K562 (cell line): Measurements from ENCODE around the gene PTPN14.

Source experiments
- AFF4 ChIP-seq: sonication (generic); formaldehyde crosslinking; IDR thresholded peaks from 2 replicates; pipeline ENCODE4 v1.8.0; 2023; ENCODE audit warnings: mild to moderate bottlenecking, missing genetic modification reagents
- FOXP1 ChIP-seq: sonication (generic); formaldehyde crosslinking; IDR thresholded peaks from 2 replicates; pipeline ENCODE4 v1.8.0; 2022; ENCODE audit warnings: mild to moderate bottlenecking, missing genetic modification reagents
- NONO ChIP-seq, 2 experiments: fragments of 200-400 bp in 1 of 2; fragments of 450-650 bp in 1 of 2; formaldehyde crosslinking in 1 of 2; IDR thresholded peaks; 2 replicates each; pipeline ENCODE4 v1.6.1; 2017; ENCODE audit warnings: low read depth in 2 of 2, mild to moderate bottlenecking in 2 of 2, moderate library complexity in 2 of 2, low read length in 1 of 2
- SPI1 ChIP-seq: IDR thresholded peaks from 2 replicates; pipeline ENCODE4 v1.6.1; 2011; ENCODE audit warnings: low read depth, low read length, control low read depth, borderline replicate concordance
- STAT5A ChIP-seq: IDR thresholded peaks from 2 replicates; pipeline ENCODE4 v1.6.1; 2012; ENCODE audit warnings: low read length, inconsistent platforms, borderline replicate concordance
- XRCC5 ChIP-seq: fragments of 200-400 bp; formaldehyde crosslinking; IDR thresholded peaks from 2 replicates; pipeline ENCODE4 v1.6.1; 2017; ENCODE audit warnings: low read depth, mild to moderate bottlenecking, low read length
- YY1 ChIP-seq, 3 experiments: IDR thresholded peaks; 2 replicates each; pipeline ENCODE4 v1.6.1; 2011; ENCODE audit warnings: low read length in 2 of 3, mild to moderate bottlenecking in 2 of 3, moderate library complexity in 2 of 3, borderline replicate concordance in 1 of 3, control low read depth in 1 of 3, low read depth in 1 of 3; ENCODE audit not compliant: insufficient read depth in 3 of 3, insufficient replicate concordance in 2 of 3, control insufficient read depth in 1 of 3, insufficient read length in 1 of 3; ENCODE audit errors: extremely low read depth in 1 of 3
- ZNF197 ChIP-seq: fragments of 200-800 bp; sonication (Bioruptor generic); IDR thresholded peaks from 2 replicates; pipeline ENCODE4 v1.6.1; 2016; ENCODE audit warnings: low read depth, missing genetic modification characterization, missing compliant biosample characterization
- TF ChIP-seq, protein P1 (sequence below), 3 experiments: IDR thresholded peaks in 2 of 3; conservative IDR thresholded peaks in 1 of 3; 2 replicates each; pipeline ENCODE4 v1.5.1; 2011 to 2012; ENCODE audit warnings: low read length in 3 of 3, mild to moderate bottlenecking in 3 of 3, control low read depth in 2 of 3, improper control_type of control experiment in 1 of 3, inconsistent platforms in 1 of 3, low read depth in 1 of 3, mixed read lengths in 1 of 3, moderate library complexity in 1 of 3; ENCODE audit not compliant: insufficient read depth in 2 of 3
- TF ChIP-seq, protein P2 (sequence below), 2 experiments: fragments of 450-650 bp in 1 of 2; sonication (generic) in 1 of 2; formaldehyde crosslinking in 1 of 2; IDR thresholded peaks in 1 of 2; conservative IDR thresholded peaks in 1 of 2; 2 replicates each; pipeline versions ENCODE4 v1.6.1 to v1.8.1; 2016 to 2023; ENCODE audit warnings: mild to moderate bottlenecking in 2 of 2, moderate library complexity in 2 of 2, inconsistent platforms in 1 of 2, missing genetic modification reagents in 1 of 2
- TF ChIP-seq, protein P3 (sequence below), 2 experiments: fragments of 450-650 bp in 1 of 2; sonication (generic) in 1 of 2; formaldehyde crosslinking in 1 of 2; IDR thresholded peaks; 2 replicates each; pipeline versions ENCODE4 v1.7.1 to v1.9.0; 2016 to 2022; ENCODE audit warnings: inconsistent platforms in 1 of 2, mild to moderate bottlenecking in 1 of 2, missing genetic modification reagents in 1 of 2
- TF ChIP-seq, protein P4 (sequence below): sonication (generic); formaldehyde crosslinking; IDR thresholded peaks from 2 replicates; pipeline ENCODE4 v1.8.1; 2023; ENCODE audit warnings: mild to moderate bottlenecking, missing genetic modification reagents

DNA sequence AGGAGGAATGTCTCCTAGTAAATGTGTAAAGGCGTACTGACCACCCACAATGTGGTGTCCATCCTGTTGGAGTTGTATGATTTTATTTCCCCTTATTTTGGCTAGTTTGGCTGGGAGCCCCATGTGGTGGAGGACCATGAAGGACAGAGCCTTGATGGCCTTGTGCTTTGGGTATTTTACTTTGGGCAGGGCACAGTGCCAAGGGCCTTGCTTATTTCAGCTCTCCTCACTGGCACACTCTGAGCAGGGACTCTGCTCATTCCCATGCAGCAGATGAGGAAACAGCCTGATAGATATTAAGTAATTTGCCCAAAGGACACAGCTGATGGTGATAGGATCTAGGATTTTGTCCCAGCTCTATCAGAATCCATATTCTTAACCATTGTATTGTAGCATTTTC lies 220.2 kb downstream of the PTPN14 start:
- TF ChIP-seq ZNF197 (CRISPR knock-in tag): no peak
- TF ChIP-seq, protein P1, sequence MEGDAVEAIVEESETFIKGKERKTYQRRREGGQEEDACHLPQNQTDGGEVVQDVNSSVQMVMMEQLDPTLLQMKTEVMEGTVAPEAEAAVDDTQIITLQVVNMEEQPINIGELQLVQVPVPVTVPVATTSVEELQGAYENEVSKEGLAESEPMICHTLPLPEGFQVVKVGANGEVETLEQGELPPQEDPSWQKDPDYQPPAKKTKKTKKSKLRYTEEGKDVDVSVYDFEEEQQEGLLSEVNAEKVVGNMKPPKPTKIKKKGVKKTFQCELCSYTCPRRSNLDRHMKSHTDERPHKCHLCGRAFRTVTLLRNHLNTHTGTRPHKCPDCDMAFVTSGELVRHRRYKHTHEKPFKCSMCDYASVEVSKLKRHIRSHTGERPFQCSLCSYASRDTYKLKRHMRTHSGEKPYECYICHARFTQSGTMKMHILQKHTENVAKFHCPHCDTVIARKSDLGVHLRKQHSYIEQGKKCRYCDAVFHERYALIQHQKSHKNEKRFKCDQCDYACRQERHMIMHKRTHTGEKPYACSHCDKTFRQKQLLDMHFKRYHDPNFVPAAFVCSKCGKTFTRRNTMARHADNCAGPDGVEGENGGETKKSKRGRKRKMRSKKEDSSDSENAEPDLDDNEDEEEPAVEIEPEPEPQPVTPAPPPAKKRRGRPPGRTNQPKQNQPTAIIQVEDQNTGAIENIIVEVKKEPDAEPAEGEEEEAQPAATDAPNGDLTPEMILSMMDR (IDR thresholded peaks at IDR 0.05 in 2 of 3, conservative IDR thresholded peaks at IDR 0.05 in 1 of 3; ENCODE audit: insufficient read depth in 2 of 3, low read depth in 1 of 3, low read length in 3 of 3): no peak
- TF ChIP-seq YY1 (IDR thresholded peaks at IDR 0.05; ENCODE audit: borderline replicate concordance in 1 of 3, control insufficient read depth in 1 of 3, extremely low read depth in 1 of 3, insufficient read depth in 3 of 3, insufficient read length in 1 of 3, insufficient replicate concordance in 2 of 3, low read depth in 1 of 3, low read length in 2 of 3): no peak
- no peak for TF ChIP-seq FOXP1
- TF ChIP-seq SPI1: no peak
- no peak for TF ChIP-seq STAT5A
- TF ChIP-seq, protein P2, sequence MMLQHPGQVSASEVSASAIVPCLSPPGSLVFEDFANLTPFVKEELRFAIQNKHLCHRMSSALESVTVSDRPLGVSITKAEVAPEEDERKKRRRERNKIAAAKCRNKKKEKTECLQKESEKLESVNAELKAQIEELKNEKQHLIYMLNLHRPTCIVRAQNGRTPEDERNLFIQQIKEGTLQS (IDR thresholded peaks at IDR 0.05): no peak
- TF ChIP-seq, protein P2 (CRISPR knock-in tag; conservative IDR thresholded peaks at IDR 0.05): no peak
- TF ChIP-seq AFF4 (CRISPR knock-in tag): no peak
- TF ChIP-seq, protein P3, sequence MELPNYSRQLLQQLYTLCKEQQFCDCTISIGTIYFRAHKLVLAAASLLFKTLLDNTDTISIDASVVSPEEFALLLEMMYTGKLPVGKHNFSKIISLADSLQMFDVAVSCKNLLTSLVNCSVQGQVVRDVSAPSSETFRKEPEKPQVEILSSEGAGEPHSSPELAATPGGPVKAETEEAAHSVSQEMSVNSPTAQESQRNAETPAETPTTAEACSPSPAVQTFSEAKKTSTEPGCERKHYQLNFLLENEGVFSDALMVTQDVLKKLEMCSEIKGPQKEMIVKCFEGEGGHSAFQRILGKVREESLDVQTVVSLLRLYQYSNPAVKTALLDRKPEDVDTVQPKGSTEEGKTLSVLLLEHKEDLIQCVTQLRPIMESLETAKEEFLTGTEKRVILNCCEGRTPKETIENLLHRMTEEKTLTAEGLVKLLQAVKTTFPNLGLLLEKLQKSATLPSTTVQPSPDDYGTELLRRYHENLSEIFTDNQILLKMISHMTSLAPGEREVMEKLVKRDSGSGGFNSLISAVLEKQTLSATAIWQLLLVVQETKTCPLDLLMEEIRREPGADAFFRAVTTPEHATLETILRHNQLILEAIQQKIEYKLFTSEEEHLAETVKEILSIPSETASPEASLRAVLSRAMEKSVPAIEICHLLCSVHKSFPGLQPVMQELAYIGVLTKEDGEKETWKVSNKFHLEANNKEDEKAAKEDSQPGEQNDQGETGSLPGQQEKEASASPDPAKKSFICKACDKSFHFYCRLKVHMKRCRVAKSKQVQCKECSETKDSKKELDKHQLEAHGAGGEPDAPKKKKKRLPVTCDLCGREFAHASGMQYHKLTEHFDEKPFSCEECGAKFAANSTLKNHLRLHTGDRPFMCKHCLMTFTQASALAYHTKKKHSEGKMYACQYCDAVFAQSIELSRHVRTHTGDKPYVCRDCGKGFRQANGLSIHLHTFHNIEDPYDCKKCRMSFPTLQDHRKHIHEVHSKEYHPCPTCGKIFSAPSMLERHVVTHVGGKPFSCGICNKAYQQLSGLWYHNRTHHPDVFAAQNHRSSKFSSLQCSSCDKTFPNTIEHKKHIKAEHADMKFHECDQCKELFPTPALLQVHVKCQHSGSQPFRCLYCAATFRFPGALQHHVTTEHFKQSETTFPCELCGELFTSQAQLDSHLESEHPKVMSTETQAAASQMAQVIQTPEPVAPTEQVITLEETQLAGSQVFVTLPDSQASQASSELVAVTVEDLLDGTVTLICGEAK (IDR thresholded peaks at IDR 0.05): no peak
- TF ChIP-seq, protein P3 (CRISPR knock-in tag; IDR thresholded peaks at IDR 0.05): no peak
- TF ChIP-seq XRCC5: no peak
- no peak for TF ChIP-seq NONO (IDR thresholded peaks at IDR 0.05; ENCODE audit: low read depth in 2 of 2, low read length in 1 of 2)
- TF ChIP-seq, protein P4, sequence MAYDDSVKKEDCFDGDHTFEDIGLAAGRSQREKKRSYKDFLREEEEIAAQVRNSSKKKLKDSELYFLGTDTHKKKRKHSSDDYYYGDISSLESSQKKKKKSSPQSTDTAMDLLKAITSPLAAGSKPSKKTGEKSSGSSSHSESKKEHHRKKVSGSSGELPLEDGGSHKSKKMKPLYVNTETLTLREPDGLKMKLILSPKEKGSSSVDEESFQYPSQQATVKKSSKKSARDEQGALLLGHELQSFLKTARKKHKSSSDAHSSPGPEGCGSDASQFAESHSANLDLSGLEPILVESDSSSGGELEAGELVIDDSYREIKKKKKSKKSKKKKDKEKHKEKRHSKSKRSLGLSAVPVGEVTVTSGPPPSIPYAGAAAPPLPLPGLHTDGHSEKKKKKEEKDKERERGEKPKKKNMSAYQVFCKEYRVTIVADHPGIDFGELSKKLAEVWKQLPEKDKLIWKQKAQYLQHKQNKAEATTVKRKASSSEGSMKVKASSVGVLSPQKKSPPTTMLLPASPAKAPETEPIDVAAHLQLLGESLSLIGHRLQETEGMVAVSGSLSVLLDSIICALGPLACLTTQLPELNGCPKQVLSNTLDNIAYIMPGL (CRISPR knock-in tag): no peak
